Eye (tissue), 1 donor: ENCODE results near the gene DEAF1.

Experiments used
- DNase-seq: peaks from one replicate; pipeline ENCODE4 v3.0.0-alpha.2; 2015

DEAF1 gene

DNA sequence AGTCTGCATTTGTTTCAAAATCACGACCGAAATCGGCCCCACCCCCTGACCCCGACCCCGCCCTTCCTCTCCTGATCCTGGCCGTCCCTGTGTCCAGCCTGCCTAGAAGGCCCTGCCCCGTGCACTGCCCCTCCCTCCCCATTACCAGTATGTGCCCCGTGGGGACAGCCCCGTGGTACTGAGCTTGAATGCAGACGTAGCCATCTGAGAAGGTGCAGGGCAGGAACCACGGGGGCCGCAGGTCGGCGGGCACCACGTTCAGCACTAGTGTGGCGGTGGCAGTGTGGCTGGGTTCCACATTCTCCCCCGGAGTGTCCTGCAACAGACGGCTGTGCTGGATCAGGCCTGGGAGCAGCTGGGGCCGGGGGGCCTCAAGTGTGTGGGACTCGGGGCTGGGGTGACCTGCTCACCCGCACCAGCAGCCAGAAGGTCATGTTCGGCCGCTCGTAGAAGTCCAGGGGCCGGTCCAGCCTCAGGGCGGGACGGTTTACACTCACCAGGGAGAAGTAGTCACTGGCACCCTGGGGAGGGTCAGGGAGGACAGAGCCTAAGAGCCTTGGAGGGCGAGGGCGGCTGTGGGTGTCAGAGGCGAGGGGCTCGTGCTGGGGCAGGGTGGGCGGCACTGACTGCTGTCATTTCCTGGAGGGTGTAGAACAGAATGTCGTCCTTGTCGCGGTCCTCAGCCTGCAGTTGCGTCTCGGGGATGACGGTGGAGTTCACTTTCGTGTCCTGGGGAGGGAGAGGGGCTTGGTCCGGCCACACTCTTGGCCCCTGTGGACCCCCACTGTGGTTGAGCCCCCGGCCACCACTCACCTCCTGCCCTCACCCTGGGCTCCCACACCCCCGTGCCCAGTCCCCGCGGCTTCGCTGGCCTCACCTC lies 73.8 kb downstream of the DEAF1 start:
- no peak for DNase-seq

DNA sequence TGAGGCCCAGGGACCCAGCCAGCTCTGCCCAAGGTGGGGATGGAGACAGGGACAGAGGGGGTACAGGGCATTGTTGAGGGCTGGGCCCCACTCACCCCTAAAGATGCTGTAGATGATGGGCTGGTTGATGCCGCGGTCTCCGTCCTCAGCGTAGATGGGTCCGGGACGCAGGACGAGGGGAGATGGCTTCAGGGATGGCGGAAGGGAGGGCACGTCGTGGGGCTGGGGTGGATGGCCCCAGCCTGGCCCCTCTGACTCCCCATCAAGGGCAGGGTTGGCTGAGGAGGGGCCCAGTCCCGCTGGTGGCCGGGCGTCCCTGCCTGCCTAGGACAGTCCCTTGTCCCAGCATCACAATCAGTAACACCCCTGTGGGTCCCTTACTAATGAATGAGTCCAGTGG lies 74.8 kb downstream of the DEAF1 start:
- no peak for DNase-seq

DNA sequence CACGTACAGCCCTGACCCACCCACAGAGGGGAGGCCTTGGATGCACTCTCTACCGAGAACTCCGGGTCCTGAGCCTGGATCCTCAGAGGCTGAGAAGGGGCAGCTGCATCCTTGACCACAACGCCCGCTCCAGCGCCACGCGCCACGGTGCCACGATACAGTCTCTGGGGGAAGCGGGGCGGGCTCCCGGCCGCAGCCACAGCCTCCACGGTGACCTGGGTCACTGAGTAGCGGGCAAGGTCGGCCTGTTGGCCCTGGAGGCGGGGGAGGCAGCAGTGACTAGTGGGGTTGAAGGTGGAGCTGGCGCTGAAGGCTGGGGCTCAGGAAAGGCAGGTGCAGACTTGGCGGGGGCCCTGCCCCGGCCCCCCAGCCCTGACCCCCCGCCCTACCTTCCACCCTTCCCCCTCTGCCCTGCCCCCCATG lies 75.4 kb downstream of the DEAF1 start:
- no peak for DNase-seq

DNA sequence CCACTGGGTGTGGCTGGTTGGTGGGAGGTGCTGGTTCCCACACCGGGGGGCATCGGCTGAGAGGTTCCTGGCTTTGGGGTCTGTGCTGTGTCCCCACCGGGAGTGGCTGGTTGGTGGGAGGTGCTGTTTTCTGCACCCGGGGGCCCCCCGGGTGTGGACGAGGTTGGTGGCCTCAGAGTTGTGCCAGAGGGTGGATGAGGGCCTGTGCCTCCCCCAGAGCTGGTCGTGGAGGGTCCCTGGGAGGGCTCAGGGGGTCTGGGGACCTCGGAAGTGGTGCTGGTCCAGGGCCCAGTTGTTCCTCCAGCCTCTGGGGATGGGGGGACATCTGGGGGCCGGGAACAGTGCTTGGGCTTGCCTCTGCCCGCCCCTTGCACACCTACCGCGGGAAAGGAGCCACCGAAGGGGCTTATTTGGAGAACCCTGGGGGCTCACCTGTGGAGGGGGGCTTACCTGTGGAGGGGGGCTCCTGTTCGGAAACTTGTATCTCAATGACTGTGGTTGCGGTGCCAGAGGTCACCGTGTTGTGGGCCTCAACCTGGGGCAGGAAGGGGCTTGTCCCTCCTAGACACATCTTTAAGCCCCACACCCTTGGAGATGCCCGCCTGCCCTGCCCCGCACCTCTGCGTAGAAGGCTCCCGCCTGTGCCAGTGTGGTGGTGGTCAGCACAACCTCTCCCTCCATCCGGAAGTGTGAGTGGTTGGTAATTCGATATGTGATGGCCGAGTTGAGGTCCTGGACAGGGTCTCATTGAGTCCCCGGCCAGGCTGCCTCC lies 76.0 kb downstream of the DEAF1 start:
- no peak for DNase-seq

DNA sequence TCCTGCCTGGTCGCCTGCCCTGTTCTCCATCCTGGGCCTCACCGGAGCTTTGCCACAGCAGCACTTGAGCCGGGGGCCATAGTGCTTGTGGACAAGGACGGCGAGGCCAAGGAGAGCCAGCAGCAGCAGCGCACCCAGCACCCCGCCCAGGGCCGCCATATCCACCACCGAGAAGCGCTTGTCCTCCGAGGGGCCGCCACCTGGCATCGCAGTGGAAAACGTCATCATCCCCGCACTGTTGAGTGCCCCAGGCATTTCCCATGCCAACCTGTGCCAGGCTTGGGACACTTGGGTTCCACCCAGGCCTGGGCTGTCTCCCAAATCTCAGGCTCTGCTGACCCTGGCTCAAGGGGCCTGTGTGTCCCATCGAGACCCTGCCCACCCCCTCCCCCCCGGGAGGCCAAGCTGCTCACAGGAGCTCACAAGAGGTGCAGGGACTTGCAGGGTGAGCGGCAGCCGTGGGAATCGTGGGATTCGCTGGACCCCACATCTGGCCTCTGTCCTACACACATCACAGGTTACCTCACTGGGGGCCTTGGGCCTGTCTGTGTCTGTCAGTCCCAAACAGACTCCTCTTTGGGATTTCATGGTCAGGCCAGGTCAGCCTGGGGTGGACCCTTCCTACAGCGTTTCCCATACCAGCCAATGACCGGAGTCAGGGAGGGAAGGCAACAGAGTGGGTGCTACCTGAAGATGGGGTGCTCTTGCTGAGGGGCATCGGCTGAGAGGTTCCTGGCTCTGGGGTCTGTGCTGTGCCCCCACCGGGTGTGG lies 76.9 kb downstream of the DEAF1 start:
- DNase-seq: no peak

DNA sequence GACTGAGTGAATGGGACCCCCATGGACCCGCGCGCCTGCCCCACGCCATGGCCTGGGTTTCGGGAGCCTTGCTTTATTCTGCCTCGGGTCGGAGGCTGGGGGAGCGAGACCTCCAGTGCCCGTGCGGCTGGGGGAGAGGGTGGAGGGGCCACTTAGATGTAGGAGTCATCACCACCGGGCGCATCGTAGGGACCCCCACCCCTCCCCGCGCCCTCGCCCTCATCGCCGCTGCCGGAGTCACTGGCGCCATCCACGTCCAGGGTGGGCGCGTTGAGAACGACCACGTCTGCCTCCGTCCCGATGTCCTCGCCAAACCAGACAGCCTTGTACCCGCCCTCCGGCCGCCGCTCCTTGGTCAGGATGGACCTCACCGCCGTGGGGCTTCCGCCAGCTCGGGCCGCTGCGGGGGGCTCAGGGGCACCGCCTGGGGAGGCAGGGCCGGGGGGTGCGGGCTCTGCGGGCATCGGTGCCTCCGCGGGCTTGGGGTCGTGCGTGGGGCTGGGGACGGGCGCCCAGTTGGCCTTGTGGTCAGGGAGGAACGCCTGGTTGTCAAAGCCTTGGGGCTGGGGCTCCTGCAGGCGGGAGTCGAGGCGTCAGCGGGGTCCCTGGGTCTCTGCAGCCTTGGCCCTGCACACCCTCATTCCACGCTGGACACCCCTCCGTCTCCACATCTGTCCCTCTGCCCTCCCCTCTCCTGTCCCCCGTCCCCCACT lies 77.7 kb downstream of the DEAF1 start:
- no peak for DNase-seq

DNA sequence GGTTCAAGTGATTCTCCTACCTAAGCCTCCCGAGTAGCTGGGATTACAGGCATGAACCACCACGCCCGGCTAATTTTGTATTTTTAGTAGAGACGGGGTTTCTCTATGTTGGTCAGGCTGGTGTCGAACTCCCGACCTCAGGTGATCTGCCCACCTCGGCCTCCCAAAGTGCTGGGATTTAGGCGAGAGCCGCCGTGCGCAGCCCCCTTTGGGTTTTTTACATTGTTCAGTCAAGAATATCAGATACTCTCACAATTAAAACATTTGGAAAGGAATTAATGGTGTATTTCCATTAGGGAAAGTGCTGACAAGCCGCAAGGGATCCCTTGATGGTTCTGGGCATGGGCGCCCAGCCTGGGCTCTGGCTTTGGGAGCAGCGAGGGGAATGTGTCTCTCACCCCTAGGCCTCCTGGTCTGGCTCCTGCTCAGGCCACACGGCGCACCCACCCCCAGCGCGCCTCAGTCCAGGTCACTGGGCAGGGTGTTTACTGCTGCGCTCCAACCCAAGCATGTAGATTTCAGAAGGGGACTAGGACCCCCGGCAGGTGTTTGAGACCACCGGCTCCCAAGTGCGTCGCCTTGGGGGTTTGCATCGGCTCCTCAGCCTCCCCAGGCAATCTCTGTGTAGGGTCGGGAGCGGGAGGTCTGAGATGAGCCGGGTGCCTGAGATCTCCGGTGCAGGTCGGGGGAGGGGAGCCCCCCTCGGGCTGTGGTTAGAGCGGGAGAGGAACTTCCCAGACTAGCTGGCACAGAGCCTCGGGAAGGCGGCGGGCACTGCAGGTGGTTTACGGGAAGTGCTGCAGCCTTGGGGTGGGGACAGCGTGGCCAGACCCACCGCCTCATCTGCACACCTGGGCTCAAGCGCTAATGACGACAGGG lies 78.5 kb downstream of the DEAF1 start:
- no peak for DNase-seq

DNA sequence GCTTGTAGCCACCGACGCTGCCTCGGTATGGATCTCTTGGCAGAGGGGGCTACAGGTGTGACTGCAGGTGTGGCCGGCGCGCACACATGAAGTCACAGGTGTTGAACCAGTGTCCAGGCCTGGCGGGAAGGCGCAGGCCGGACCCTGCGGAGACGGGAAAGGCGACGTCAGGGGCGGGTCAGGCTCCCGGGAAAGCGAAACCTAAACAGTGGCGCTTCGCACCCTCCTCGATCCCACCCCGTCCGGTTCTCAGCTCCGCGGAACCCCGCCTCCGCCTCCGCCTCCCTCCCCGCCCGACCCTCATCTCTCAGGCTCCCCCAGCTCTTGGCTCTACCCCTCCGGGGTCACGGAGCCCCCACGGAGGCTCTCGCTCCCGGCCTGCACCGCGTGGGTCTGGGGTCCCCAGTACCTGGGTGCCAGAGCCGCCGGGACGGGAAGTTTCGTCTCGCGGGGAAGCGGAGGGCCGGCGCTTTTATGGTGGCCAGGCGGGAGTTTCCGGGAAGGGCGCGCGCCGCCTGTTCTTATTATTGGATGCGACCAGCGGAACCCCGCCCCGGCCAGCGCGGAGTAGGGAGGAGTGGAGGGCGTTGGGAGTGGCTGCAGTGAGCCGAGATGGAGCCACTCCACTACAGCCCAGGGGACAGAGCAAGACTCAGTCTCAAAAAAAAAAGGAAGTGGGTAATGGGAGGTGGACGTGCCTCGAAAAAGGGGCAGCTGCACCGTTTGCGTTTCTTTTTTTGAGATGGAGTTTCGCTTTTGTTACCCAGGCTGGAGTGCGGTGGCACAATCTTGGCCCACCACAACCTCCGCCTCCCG lies 79.3 kb downstream of the DEAF1 start, which contains the start of gene IRF7:
IRF7 (minus strand) TSS at position 447 of the 816 bp plus-strand sequence. CDS start 586 bp downstream, outside the sequence.
- peak; percentile 95 for DNase-seq

DNA sequence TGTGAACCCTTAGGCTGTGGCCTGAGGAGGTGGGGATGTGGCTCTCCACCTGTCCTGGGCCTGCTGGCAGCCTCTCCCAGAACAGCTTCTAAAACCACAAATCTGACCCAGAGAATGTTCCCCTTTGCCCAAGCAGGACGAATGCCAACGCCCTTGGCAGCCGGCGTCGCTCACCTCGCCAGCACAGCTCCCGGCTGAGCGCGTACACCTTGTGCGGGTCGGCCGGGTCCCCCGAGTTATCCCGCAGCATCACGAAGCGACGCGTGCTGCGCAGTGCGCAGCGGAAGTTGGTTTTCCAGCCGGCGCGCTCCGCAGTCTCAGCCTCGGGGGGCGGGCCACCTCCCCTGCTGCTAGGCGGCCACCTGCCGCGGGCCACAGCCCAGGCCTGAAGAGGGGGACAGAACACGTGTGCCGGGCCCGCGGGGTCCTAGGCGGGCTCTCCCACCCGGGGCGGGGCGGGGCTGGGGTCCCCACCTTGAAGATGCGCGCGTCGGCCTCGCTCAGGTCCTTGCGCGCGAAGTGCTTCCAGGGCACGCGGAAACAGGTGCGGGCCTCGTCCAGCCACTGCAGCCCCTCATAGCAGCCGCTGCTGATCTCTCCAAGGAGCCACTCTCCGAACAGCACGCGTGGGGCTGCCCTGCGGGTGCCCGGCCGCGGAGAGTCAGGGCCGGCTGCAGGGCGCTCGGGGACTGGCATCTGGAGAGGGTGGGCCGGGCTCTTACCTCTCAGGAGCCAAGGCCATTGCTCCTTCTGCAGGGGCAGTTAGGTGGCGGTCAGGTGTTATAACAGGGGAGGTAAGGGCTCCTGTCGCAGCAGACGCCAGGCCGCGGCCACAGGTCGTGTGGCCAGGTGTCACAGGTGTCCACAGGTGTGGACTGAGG lies 80.2 kb downstream of the DEAF1 start:
- DNase-seq: peak; percentile 35

DNA sequence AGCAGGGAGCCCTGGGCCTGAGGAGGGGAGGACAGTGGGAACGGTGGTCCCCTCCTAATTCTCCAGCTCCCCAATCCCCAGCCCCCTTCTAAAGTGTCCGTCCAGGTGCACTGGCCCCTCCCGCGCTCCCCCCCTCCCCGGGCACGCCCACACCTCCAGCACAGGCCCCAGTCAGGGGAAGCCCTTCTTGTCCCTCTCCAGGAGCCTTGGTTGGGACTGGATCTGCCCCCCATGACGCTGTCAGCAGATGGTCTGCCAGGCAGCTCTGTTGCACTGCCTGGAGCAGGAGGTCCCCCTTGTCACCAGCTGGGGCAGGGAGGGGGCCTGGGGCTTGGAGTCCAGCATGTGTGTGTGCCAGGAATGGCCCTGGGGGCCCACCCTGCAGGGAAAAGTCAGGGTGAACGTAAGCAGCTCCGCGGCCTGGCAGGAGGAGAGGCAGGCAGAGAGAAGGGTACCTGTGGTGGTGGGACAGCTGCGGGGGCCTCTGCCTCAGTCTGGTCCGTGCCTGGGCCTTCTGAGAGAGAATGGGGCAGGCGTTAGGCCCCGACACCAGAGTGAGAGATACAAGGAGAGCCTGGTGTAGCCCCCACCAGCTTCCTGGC lies 80.9 kb downstream of the DEAF1 start:
- peak; percentile 17 for DNase-seq

DNA sequence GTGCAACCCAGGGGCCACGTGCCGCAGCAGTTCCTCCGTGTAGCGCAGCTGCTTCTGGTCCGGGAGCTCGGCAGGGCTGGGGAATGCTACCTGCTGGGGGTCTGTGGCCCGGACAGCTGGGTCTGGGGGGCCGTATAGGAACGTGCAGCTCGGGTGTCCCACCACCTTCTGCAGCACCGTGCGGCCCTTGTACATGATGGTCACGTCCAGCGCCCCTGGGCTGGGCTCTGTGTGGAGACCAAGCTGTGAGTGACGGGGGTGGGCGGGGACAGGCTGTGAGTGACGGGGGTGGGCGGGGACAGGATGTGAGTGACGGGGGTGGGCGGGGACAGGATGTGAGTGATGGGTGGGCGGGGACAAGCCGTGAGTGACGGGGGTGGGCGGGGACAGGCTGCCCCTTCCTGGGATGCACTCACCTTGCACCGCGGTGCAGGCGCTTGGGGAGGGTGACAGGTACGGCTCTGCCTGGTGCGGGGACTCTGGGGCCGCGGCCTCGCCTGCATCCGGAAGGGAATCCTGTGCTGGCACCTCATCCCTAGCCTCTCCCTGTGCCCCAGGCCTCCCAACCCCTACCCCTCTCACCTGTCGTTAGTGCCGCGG lies 81.6 kb downstream of the DEAF1 start:
- peak; percentile 69 for DNase-seq

DNA sequence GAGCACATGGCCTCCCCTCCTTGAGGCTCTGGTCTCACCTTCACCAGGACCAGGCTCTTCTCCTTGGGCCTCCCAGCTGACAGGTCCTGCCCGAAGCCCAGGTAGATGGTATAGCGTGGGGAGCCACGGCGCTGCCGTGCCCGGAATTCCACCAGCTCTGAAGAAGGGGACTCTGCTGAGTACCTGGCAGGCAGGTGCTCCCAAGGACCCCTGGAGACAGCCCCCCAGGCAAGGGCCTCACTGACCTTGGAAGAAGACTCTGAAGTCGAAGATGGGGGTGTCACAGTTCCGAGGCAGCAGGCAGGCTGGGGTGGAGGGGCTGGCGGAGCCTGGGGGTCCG lies 82.1 kb downstream of the DEAF1 start:
- DNase-seq: peak; percentile 5

DNA sequence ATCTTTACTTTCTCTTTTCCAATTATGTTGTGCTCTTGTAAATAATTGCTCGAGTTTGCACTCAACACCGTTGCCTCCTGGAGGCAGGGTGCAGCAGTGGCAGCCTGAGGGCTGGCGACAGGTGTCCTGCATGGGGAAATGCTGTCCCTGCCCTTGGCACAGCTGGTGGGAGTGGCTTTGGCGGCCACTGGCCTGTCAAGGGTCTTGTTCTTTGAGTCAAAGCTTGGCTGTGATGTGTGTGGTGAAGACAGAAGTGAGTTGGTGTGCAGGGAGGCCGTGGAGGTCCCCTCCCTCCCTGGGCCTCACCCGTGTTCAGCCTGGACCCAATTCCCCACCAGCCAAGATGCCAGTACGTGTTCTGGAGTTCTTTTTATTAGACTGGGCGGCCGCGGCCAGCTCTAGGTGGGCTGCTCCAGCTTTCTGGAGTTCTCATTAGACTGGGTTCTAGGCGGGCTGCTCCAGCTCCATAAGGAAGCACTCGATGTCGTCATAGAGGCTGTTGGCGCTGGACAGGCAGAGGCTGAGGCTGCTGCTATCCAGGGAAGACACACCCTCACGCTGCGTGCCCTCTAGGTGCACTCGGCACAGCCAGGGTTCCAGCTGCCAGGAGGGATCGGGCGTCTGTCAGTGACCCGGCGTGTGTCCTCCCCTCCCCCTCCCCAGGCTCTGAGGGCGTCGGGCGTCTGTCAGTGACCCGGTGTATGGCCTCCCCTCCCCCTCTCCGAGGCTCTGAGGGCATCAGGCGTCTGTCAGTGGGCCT lies 82.6 kb downstream of the DEAF1 start:
- peak; percentile 33 for DNase-seq

DNA sequence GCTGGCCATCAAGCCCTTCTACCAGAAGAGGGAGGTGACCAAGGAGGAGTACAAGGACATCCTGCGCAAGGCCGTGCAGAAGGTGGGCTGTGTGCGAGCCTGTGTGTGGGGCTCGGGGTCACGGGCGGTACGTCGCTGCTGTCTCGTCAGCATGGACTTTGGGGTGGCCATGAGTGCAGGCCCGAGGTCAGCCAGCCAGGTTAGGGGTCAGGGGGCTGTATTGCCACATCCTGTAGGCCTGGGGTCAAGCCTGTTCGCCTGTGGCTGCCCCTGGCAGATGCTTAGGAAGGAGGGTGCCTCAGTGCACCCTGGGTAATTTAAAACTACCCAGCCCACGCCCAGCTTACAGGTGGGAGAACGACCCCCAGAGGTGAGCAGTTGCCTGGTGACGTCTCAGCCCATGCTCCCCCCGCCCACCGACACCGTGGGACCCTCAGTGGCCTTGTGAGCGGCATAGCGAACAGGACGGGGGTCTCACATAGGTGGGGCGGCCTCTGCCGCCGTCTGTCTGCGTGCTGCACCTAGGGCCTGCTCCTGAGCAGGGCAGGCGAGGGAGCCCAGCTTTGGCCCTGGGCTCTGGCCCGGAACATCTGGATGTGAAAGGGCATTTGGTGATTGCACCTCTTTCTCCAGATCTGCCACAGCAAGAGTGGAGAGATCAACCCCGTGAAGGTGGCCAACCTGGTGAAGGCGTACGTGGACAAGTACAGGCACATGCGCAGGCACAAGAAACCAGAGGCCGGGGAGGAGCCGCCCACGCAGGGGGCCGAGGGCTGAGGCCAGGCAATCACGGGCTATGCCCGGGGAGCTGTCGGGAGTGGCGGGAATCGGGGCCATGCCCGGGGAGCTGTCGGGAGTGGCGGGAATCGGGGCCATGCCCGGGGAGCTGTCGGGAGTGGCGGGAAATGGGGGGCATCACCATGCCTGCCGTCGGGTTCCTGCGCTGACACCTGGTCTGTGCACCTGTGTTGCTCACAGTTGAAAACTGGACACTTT lies 83.7 kb downstream of the DEAF1 start:
- no peak for DNase-seq

DNA sequence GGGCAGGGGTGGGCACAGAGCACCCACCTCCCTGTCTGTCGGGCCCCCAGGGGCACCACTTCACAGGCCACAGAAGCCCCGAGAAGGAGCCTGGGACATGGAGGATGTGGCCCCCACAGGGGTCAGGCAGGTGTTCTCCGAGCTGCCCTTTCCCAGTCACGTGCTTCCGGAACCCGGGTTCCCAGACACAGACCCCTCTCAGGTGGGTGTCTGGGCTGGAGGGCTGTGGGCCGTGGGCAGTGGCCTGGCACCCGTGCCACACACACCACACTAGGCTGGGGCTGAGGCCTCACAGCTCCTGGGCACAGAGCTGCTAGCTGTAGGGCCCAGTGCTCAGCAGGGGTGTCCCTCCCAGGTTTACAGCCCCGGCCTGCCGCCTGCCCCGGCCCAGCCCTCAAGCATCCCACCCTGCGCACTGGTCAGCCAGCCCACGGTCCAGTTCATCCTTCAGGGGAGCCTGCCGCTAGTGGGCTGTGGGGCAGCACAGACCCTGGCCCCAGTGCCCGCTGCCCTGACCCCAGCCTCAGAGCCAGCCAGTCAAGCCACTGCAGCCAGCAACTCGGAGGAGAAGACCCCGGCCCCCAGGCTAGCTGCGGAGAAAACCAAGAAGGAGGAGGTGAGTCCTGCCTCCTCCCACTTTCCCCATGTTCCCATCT lies 84.7 kb downstream of the DEAF1 start:
- no peak for DNase-seq

DNA sequence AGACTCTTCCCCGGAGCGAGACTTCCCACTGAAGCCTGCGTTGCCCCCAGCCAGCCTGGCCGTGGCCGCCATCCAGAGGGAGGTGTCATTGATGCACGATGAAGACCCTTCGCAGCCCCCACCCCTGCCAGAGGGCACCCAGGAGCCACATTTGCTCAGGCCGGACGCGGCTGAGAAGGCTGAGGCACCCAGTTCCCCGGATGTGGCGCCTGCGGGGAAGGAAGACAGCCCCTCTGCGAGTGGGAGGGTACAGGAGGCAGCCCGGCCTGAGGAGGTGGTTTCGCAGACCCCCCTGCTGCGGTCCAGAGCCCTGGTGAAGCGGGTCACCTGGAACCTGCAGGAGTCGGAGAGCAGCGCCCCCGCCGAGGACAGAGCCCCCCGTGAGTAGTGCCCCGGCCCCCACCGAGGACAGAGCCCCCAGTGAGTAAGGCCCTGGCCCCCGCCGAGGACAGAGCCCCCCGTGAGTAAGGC lies 85.6 kb downstream of the DEAF1 start:
- DNase-seq: no peak
